Esophagus muscularis mucosa (tissue), 4 donors: ENCODE measurements around the gene LRRC75A. TPM values are rescaled to one million over a fixed set of nuclear protein-coding genes. Genes with fewer than 3 reads are reported as not detected.
A peak's percentile ranks its signal among the peaks of the same experiment; 100 is the strongest.

Experiments
- DNase-seq: peaks from one replicate; pipeline ENCODE4 v3.0.0-alpha.2; 2017; ENCODE audit errors: extremely low spot score
- H3K27ac ChIP-seq, 4 donors: fragments of 200-600 bp; sonication (generic); replicated peaks in 1 of 4; 1 replicate in 3 of 4; 2 replicates in 1 of 4; pipeline ENCODE4 v1.5.1; 2016 to 2019; ENCODE audit warnings: mild to moderate bottlenecking in 1 of 4
- H3K27me3 ChIP-seq, 4 donors: fragments of 200-600 bp; sonication (generic); one replicate each; pipeline versions ENCODE4 v1.5.1 to v1.6.0; 2016 to 2019
- H3K36me3 ChIP-seq, 4 donors: fragments of 200-600 bp; sonication (generic); one replicate each; pipeline ENCODE4 v1.5.1; 2016 to 2019
- H3K4me1 ChIP-seq, 4 donors: fragments of 200-600 bp; sonication (generic); one replicate each; pipeline ENCODE4 v1.5.1; 2016 to 2019
- H3K4me3 ChIP-seq, 4 donors: fragments of 200-600 bp; sonication (generic); 1 replicate in 2 of 4; 2 replicates in 2 of 4; pipeline ENCODE4 v1.5.1; 2016 to 2019; ENCODE audit warnings: mild to moderate bottlenecking in 4 of 4, moderate library complexity in 1 of 4
- H3K9me3 ChIP-seq, 4 donors: fragments of 200-600 bp; sonication (generic); 1 replicate in 3 of 4; 2 replicates in 1 of 4; pipeline ENCODE4 v1.5.1; 2016 to 2019
- CTCF ChIP-seq, 3 experiments: fragments of 200-600 bp in 2 of 3; fragments of 450-650 bp in 1 of 3; sonication (generic) in 2 of 3; IDR thresholded peaks; one replicate each; pipeline ENCODE4 v1.5.1; 2017 to 2019; ENCODE audit warnings: antibody characterized with exemption in 3 of 3, mild to moderate bottlenecking in 2 of 3, moderate library complexity in 1 of 3
- EP300 ChIP-seq: sonication (generic); formaldehyde crosslinking; IDR thresholded peaks from one replicate; pipeline ENCODE4 v1.6.1; 2017; ENCODE audit warnings: antibody characterized with exemption
- POLR2A ChIP-seq: fragments of 450-650 bp; IDR thresholded peaks from one replicate; pipeline ENCODE4 v1.6.1; 2017; ENCODE audit warnings: antibody characterized with exemption, moderate library complexity, mild to moderate bottlenecking, low read depth
- POLR2AphosphoS5 ChIP-seq, 2 donors: sonication (generic); formaldehyde crosslinking; IDR thresholded peaks; one replicate each; pipeline ENCODE4 v1.6.1; 2017; ENCODE audit warnings: antibody characterized with exemption in 2 of 2
- WGBS: methylation state at CpG from one replicate; pipeline ENCODE4 v1.1.5; 2018; 5-methylcytosine and 5-hydroxymethylcytosine counted together
- intact Hi-C: fragments of 100-400 bp; cut with DNase I; formaldehyde crosslinking; loops from one replicate; pipeline ENCODE4 v1.15.1; 2023
- total RNA-seq, 4 donors: library from RNA; depleted of rRNA; stranded (reverse); fragments of >200 nt; gene quantifications; one replicate each; pipeline versions ENCODE4 v1.1.0 to v1.2.1, GENCODE V29; 2016

The LRRC75A gene
- total RNA-seq, 4 donors from 2014 or later = 0.83 to 3.5 (median 2.0) TPM

- Histone ChIP-seq H3K9me3 (no peaks in the 10 kb centered on the region), H3K27me3 (no peaks in the 10 kb centered on the region), H3K4me1 (peaks cover 15 to 54% (median 39%) of the 10 kb centered on the region in 4 donors), H3K36me3 (no peaks in the 10 kb centered on the region), H3K27ac (no peak overlapping the region), H3K4me3 (no peak overlapping the region)
- no peak for DNase-seq
- 90% methylated on average over 5 of the region's 8 CpGs for WGBS
- TF ChIP-seq CTCF (IDR thresholded peaks at IDR 0.05) = no peak
- no peak for TF ChIP-seq POLR2AphosphoS5 (IDR thresholded peaks at IDR 0.05)
- no peak for TF ChIP-seq POLR2A
- no peak for TF ChIP-seq EP300
- intact Hi-C loops = no loop called here
Observed at GRCh38 chr17:16482253-16482652, 9.7 kb downstream of the LRRC75A start.

GRCh38 chr17:16480995-16481394 lies 11.0 kb downstream of the LRRC75A start:
- Histone ChIP-seq H3K27ac (no peak overlapping the region), H3K9me3 (no peaks in the 10 kb centered on the region), H3K36me3 (no peaks in the 10 kb centered on the region), H3K4me1 (peaks cover 4 to 46% (median 31%) of the 10 kb centered on the region in 4 donors), H3K4me3 (no peak overlapping the region), H3K27me3 (no peaks in the 10 kb centered on the region)
- intact Hi-C loops = no loop called here
- no peak for DNase-seq
- TF ChIP-seq POLR2A (no peak), POLR2AphosphoS5 (IDR thresholded peaks at IDR 0.05) (no peak), EP300 (no peak), CTCF (IDR thresholded peaks at IDR 0.05) (no peak)
- 90% methylated on average over 6 of the region's 6 CpGs for WGBS

GRCh38 chr17:16479264-16479663 lies 12.7 kb downstream of the LRRC75A start:
- Histone ChIP-seq H3K9me3 (no peaks in the 10 kb centered on the region), H3K4me1 (peaks cover 0 to 29% (median 14%) of the 10 kb centered on the region in 4 donors), H3K27me3 (no peaks in the 10 kb centered on the region), H3K4me3 (no peak overlapping the region), H3K36me3 (no peaks in the 10 kb centered on the region), H3K27ac (no peak overlapping the region)
- 100% methylated on average over 2 of the region's 2 CpGs for WGBS
- no peak for DNase-seq
- TF ChIP-seq POLR2A (no peak), EP300 (no peak), CTCF (IDR thresholded peaks at IDR 0.05) (no peak), POLR2AphosphoS5 (IDR thresholded peaks at IDR 0.05) (no peak)
- intact Hi-C loops = no loop called here

- intact Hi-C loops = no loop called here
Observed at GRCh38 chr17:16478649-16479048, 13.3 kb downstream of the LRRC75A start.

More at GRCh38 chr17:16478649-16479048, 13.3 kb downstream of the LRRC75A start:
- TF ChIP-seq POLR2A = no peak
- no peak for TF ChIP-seq EP300
- TF ChIP-seq CTCF (IDR thresholded peaks at IDR 0.05) = no peak
- no peak for TF ChIP-seq POLR2AphosphoS5 (IDR thresholded peaks at IDR 0.05)
- Histone ChIP-seq H3K36me3 (no peaks in the 10 kb centered on the region), H3K4me3 (no peak overlapping the region), H3K4me1 (peaks cover 0 to 26% (median 14%) of the 10 kb centered on the region in 4 donors), H3K27ac (peak overlapping the region in 1 of 4 donors; percentile 27), H3K9me3 (no peaks in the 10 kb centered on the region), H3K27me3 (no peaks in the 10 kb centered on the region)
- WGBS = 76% methylated on average over 6 of the region's 6 CpGs
- DNase-seq = no peak
